Measurements from ENCODE around the gene TRPC4AP.
"Not testable (repeated sequence)": the region's sequence is repeated elsewhere in the genome, so short reads cannot be mapped to it uniquely, and the experiment has no call there.

TRPC4AP gene, protein sequence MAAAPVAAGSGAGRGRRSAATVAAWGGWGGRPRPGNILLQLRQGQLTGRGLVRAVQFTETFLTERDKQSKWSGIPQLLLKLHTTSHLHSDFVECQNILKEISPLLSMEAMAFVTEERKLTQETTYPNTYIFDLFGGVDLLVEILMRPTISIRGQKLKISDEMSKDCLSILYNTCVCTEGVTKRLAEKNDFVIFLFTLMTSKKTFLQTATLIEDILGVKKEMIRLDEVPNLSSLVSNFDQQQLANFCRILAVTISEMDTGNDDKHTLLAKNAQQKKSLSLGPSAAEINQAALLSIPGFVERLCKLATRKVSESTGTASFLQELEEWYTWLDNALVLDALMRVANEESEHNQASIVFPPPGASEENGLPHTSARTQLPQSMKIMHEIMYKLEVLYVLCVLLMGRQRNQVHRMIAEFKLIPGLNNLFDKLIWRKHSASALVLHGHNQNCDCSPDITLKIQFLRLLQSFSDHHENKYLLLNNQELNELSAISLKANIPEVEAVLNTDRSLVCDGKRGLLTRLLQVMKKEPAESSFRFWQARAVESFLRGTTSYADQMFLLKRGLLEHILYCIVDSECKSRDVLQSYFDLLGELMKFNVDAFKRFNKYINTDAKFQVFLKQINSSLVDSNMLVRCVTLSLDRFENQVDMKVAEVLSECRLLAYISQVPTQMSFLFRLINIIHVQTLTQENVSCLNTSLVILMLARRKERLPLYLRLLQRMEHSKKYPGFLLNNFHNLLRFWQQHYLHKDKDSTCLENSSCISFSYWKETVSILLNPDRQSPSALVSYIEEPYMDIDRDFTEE

DNA sequence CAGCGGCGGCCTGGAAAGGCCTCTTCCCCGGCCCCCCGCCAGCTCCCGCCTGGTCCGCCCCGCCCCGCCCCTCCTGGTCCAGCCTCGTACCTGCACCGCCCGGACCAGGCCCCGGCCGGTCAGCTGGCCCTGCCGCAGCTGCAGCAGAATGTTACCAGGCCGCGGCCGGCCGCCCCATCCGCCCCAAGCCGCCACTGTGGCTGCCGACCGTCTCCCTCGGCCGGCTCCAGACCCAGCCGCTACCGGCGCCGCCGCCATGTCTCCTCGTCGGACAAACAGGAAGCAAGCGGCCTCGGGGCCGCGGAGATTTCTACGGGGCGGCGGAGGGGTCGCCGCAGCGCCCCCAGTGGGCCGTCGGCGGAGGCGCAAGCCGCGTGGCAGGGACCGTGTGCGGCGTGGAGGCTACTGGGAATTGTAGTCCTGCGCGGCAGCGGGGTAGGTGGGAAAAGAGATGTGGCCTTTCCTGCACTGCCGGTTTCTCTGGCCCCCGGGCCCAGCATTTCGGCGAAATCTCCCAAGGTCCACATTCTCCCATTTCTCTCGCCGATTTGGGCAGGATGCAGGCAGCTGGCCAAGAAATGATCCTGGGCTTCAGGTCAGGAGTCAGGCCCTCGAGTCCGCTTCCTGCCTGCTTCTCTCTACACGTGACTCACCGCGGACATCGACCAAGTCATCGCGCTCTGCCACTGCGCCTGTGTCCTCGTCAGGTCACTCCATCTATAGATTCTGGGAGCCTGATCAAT, at the start of gene TRPC4AP:
Gene TRPC4AP, minus strand, starts transcription at position 284 of the 743 bp plus-strand sequence. Its CDS starts 26 bp downstream, at position 258.
- peak; percentile 84 to 85 for DNase-seq (ENCODE audit: low read depth in 2 of 2)

DNA sequence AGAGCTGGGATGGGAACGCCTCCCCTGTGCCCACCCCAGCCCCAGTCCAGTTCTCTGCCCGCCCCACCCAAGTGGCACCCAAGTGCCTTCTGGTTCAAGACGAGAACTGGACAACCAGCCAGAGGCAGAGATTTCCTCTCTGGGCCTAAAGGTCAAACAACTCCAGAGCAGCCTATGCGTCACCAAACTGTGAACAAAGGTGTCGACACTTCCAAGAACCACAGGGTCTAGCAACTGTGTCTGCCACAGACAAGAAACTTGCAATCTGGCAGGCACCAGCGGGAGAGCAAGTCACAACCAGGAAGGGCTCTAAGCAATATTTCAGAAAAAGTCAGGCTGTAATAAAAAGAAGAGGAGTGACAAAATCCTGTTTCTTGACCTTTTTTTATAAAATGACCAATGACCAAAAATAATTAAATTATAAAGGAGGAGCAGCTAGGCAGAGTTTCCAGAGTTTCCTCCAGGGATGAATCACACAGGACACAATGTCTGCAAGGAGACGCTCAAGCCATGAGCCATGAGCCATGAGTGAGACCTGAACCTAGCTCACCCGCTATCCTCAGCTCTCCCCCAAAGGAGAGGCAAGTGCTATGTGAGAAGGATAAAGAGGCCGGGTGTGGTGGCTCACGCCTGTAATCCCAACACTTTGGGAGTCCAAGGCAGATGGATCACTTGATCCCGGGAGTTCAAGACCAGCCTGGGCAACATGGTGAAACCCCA, 43.4 kb upstream of the TRPC4AP start:
- DNase-seq (ENCODE audit: low read depth in 2 of 2), result no peak

DNA sequence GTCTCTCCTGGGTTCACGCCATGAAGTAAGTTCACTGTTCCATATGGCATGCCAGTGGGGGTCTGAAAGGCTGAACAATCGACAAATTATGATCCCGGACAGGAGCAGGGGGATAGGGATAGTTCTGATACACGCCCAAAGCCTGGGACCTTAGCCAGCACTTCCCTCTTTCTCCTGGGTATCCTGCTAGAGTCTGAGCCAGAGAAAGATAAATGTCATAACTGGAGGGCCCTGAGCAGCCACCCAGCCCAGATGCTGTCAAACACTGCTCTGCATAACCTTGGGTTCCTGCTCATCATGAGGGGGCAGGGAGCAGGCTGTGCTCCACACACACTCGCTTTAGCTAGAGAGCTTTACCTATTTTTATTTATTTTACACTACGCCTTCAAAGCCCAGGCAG, 42.3 kb upstream of the TRPC4AP start:
- no peak for DNase-seq (ENCODE audit: low read depth in 2 of 2)

DNA sequence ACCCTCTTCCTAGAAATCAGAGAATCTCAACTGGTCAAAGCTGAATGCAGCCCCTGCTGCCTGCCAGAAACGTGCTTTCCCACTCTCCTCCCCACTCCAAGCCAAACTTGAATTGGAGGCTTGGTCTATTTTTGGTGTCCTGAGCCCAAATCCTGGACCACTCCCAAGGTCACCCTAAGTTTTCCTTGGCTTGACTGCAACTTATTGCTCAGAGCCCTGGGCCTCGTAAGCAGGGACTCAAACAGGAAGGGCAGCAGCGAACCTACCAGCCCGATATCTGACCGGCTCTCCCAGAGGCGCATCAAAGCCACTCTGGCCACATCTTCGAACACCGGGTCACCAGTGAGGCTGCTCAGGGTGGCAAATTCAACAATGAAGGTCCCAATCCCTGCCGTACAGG, 41.9 kb upstream of the TRPC4AP start:
- DNase-seq (ENCODE audit: low read depth in 2 of 2), result no peak

DNA sequence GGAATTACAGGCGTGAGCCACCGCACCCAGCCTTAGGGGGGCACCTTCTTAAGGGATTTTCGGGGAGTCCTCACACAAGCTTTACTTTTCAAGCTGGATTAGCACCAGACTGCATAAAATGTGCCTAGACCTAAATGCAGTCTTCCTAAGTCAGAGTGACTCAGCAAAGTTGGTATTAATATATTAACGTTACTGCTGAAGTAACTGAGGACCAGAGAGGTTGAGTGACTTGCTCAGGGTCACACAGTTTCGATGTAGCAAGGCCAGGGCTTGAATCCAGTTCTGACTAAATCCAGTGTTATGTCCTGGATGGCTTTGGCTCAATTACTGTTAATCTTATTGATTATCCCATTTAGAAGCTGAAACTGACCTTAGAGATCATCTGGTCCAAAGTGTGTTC, 41.1 kb upstream of the TRPC4AP start:
- DNase-seq (ENCODE audit: low read depth in 2 of 2), result no peak

DNA sequence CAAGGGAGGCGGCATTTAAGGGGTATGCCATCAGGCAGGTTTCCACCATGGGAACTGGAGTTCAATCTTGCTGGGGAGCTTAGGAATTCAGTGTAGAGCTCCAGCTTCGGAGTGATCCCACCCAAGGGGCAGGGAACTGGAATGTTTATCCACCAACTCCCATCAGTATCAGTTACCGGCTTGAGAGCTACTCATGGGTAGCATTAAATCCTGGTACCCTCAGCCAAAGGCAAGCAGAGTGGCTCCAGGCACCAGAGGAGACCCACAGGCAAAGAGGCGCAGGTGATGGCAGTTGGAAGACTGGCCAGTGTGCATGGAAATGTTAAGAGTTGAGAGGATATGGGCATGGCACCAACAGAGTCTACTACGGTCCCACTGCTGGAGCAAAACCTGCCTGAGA, 40.4 kb upstream of the TRPC4AP start:
- no peak for DNase-seq (ENCODE audit: low read depth in 2 of 2)

DNA sequence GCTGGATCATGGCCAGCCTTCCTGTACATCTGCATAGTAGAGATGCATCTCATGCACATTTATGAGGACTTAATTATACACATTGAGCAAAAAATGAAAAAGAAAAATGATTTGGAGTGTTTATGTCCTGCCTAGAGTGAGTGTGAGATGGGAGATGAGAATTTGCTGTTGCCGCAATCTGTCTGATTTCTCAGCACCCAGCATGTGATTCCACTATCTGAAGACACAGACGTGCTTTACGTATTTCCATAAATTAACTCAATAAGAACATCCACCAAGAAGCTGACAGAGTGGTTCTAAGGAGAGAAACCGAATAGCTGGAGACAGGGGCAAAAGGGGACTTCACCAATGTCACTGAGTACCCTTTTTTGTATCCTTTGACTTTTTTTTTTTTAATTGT, 39.3 kb upstream of the TRPC4AP start:
- DNase-seq (ENCODE audit: low read depth in 2 of 2), result no peak

DNA sequence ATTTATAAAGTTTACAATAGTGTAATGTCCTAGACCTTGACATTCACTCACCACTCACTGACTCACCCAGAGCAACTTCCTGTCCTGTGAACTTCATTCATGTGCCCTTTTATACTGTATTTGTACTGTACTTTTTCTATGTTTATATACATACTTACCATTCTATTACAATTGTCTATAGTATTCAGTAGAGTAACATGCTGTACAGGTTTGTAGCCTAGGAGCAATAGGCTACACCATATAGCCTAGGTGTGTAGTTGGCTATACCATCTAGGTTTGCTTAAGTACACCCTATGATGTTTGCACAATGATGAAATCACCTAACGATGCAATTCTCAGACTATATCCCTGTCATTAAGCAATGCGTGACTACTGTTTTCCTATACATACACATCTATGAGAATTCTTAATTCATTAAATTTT, 37.1 kb upstream of the TRPC4AP start:
- no peak for DNase-seq (ENCODE audit: low read depth in 2 of 2)

DNA sequence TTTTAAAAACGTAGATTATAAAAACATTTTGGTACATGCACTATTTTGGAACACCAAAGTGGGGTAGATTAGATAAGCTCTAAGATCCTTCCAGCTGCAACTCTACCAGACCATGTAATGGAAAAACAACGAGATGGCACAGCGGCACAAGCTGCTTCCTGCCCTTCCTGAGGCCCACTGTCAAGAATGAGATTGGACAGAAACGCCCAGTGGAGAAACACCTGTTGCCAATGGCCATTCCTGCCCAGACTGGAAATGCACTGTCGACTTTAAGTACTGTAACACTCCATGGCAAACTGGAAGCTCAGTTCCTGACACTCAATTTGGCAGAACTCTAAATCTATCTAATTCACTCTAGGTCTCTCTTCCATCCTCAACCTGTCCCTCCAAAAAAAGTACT, 33.1 kb upstream of the TRPC4AP start:
- no peak for DNase-seq (ENCODE audit: low read depth in 2 of 2)

DNA sequence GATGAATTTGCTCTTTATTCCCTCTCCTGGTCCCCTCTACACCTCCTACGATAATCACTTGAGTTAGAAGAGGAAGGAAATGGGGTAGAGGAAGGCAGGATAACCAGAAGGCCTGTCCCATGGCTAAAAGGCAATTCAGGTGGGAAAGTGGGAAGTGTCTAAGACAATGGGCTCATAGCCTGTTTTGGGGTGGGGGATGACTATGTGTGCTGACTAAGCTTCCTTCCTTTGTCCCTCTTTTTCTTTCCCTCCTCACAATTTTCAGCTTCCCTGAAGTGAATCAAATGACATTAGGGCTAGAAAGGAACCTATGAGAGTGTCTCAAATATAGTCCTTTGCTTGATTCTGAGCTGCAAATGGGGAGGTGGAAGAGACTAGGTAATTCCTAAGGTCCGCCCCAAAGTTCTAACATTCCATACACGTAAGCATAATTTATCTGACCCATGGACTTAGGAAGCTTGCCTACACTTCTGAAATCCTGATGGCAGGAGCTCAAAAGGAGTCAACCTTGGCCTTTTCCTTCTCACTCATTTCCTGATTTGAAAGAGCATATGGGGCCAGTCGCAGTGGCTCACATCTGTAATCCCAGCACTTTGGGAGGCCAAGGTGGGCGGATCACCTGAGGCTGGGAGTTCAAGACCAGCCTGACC, 30.3 kb upstream of the TRPC4AP start:
- DNase-seq (ENCODE audit: low read depth in 2 of 2), result no peak

DNA sequence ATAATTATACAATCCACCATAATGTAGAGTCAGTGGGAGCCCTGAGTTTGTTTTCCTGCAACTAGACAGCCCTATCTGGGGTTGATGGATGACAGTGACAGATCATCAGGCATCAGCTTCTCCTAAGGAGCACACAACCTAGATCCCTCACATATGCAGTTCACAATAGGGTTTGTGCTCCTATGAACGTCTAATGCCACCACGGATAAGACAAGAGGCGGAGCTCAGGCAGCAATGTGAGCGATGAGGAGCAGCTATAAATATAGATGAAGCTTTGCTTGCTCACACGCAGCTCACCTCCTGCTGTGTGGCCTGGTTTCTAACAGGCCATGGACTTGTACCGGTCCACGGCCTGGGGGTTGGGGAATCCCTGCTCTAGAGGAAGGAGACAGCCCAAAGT, 28.6 kb upstream of the TRPC4AP start:
- no peak for DNase-seq (ENCODE audit: low read depth in 2 of 2)

DNA sequence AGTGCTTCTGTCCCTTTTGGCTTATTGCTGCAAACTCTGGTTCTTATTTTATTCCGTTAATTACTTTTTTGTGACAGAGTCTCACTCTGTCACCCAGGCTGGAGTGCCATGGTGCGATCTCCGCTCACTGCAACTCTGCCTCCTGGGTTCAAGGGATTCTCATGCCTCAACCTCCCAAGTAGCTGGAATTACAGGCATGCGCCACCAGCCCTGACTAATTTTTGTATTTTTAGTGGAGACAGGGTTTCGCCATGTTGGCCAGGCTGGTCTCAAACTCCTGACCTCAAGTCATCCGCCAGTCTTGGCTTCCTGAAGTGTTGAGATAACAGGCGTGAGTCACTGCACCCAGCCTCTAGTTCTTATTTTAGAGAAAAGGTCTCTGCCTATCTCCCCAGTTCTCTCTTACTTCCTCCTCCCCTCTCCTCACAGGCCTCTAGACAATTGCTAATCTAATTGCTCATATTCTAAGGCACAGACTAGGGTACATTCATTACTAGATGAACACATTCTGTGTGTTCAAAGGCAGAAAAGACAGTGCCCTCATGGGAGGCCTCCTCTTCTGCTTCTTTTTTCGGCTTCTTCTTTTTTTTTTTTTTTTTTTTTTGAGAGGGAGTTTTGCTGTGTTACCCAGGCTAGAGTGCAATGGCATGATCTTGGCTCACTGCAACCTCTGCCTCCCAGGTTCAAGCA, 27.6 kb upstream of the TRPC4AP start:
- DNase-seq (ENCODE audit: low read depth in 2 of 2), result no peak

DNA sequence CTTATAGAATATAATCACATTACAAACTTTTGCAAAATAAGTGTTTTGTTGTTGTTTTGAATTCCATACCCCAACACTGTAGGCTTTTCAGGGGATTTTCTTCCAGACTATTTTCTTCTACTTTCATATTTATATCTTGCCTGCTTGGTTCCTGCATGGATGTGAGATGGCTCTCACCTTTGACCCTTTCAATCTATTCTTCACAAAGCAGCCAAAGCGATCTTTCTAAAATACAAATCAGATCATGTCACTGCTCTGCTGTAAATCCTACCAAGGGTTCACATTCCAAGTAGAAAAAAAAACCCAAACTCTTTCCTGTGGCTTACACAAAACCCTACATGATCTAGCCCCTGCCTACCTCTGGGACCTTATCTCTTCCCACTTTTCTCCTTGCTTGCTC, 25.0 kb upstream of the TRPC4AP start:
- DNase-seq (ENCODE audit: low read depth in 2 of 2), result no peak

DNA sequence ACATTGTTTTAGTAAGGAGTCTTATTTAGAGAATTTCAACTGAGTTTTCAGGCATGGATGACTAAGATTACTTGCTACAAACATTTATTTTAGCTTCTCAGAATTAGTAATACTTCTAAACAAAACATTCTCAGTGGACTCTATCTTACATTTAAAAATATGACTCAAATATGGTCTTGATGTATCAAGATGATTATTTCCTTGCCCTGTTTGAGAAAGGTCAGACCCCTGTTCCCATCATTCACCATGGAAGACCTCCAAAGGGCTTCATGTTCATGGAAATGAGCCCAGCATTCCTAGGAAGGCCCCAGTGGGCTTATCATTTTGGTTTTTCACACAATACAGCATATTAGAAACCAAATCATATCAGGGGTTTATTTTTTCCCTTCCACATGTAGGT, 24.6 kb upstream of the TRPC4AP start:
- no peak for DNase-seq (ENCODE audit: low read depth in 2 of 2)

DNA sequence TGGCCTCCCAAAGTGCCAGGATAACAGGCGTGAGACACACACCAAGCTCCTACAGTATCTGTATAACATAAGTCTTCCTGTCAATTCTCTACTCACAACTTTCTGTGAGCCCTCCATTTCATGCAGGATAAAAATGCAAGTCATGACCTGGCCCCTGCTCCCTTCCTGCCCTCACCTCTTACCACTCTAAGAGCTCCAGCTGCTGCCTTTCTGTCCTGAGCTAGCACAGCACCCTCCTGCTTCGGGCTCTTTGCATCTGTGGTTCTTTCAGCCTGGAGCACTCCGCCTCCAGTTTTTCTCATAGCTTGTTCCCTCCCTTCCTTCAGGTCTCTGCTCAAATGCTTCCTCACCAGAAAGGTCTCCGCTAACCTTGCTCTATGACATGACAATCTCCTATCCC, 23.7 kb upstream of the TRPC4AP start:
- no peak for DNase-seq (ENCODE audit: low read depth in 2 of 2)

DNA sequence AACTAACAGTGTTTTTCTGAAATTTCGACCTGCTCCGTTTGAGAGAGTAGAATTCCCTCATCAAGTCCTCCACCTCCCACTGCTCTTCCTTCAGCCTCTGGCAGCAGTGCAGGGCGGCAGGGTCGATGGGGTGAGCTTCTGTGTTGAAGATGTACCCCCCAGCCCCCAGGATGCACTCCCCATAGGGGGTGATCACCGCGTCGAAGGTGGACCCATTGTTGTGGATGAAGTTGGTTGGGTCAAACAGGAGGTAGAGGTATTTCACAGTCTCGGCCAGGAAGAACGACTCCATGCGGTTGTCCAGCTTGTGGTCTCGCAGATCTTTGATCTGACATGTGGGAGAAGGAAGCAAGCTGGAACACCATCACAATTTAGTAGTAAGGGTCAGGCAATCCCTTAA, 23.0 kb upstream of the TRPC4AP start:
- DNase-seq (ENCODE audit: low read depth in 2 of 2), result no peak

DNA sequence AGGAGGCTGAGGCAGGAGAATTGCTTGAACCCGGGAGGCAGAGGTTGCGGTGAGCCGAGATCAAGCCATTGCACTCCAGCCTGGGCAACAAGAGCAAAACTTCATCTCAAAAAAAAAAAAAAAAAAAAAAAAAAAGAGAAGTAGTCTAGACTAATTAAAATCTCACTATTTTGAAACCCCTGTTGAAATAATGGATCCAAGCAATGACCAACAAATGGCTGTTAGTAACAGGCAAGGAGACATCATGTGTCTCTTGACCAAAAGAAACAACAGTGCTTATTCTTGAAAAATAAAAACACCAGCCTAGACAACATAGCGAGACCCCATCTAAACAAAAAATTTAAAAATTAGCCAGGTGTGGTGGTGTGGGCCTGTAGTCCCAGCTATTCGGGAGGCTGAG, 19.7 kb upstream of the TRPC4AP start:
- DNase-seq (ENCODE audit: low read depth in 2 of 2), result not testable (repeated sequence)

DNA sequence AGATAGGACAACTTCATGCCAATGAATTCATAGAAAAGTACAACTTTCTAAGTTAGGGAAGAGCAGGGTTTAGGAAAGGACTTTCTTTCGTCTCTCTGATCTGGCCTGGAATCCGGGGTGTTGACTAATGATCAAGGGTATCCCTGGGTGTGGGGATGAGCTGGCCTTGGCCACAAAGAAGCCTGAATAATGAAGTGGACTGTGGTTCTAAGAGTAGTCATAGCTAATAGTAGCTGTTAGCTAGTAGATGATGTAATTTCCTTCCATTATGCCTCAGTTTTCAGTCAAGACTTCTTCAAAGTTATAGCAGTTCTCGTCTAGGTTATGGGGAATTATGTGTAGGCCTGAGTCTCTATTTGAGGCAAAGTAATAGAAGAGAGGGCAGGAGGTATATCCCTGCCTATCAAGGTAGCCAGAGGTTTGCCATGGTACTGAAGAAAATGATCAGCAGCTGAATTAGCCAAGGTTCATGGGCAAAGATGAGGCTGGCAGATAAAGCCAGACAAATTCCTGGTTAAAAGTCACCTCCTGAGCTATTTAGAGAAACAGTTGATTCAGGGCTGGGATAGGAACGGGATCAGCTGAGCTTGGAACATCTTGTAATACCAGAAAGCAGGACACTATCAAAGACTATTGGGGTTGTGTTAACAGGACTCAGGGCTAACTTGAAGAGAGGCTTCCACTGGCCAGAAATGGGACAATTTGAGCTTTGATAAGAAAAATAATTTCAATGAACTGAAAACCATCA, 18.7 kb upstream of the TRPC4AP start:
- DNase-seq (ENCODE audit: low read depth in 2 of 2), result no peak

DNA sequence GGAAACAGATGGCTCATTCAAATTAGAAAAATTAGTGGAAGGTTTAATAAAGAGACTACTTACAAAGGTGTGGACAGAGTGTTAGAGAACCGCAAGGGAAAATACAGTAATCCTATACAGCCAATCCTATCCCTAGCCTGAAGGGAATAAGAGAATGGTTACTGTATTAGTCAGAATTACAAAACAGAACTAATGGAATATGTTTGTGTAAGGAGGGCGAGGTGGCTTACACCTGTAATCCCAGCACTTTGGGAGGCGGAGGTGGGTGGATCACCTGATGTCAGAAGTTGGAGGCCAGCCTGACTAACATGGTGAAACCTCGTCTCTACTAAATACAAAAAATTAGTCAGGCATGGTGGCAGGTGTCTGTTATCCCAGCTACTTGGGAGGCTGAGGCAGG, 16.3 kb upstream of the TRPC4AP start:
- no peak for DNase-seq (ENCODE audit: low read depth in 2 of 2)

DNA sequence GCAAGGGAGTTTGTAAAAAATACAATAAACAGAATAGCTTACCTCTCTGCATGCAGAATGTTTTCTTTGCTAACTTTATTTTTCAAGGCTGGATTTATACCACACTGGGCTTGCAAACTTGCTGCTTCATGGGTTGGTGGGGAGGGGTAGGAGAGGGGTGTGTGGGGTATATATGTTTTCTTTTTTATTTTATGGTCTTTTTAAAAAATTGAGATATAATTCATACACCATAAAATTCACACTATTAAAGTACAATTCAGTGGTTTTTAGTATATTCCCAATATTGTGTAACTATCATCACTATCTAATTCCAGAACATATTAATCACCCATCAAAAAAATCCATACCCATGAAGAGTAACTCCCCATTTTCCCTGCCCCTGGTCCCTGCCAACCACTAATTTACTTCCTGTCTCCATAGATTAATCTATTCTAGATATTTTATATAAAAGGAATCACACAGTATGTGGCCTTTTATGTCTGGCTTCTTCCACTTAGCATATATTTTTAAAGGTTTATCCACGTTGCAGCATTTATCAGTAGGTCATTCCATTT, 14.3 kb upstream of the TRPC4AP start:
- no peak for DNase-seq (ENCODE audit: low read depth in 2 of 2)

All from stimulated activated CD4-positive, alpha-beta T cell treated with anti-CD3 and anti-CD28 coated beads, Interleukin-1b, Interleukin-23, amount 100 ng/mL, for 4 hours (primary cell).